Mesendoderm (in vitro differentiated cells): ENCODE measurements around the gene TENM4.

ENCODE experiments used
- DNase-seq: peaks from one replicate; pipeline ENCODE4 v3.0.0; 2013
- H2AK5ac ChIP-seq: 2 replicates; pipeline ENCODE4 v1.6.1; 2013; ENCODE audit warnings: low read length, inconsistent platforms
- H2BK120ac ChIP-seq: 2 replicates; pipeline ENCODE4 v1.6.1; 2013; ENCODE audit warnings: low read depth, mild to moderate bottlenecking, low read length, moderate library complexity, mixed read lengths
- H2BK15ac ChIP-seq: replicated peaks from 2 replicates; pipeline ENCODE4 v1.6.1; 2013; ENCODE audit warnings: low read depth, mild to moderate bottlenecking, moderate library complexity
- H2BK5ac ChIP-seq: 2 replicates; pipeline ENCODE4 v1.6.1; 2013; ENCODE audit warnings: low read length, inconsistent platforms
- H3K18ac ChIP-seq: 2 replicates; pipeline ENCODE4 v1.6.1; 2013; ENCODE audit warnings: mild to moderate bottlenecking, low read length, mixed read lengths
- H3K23ac ChIP-seq: one replicate; pipeline ENCODE4 v1.6.1; 2013; ENCODE audit warnings: low read length
- H3K27ac ChIP-seq: 2 replicates; pipeline ENCODE4 v1.5.1; 2013; ENCODE audit warnings: low read depth, mild to moderate bottlenecking, inconsistent platforms, low read length, moderate library complexity
- H3K27me3 ChIP-seq: 2 replicates; pipeline ENCODE4 v1.6.1; 2013; ENCODE audit warnings: low read length, control low read depth, mild to moderate bottlenecking, inconsistent platforms; ENCODE audit not compliant: insufficient read depth, poor library complexity
- H3K36me3 ChIP-seq: 2 replicates; pipeline ENCODE4 v1.6.1; 2013; ENCODE audit warnings: low read length, inconsistent platforms; ENCODE audit not compliant: control insufficient read depth, insufficient read depth
- H3K4ac ChIP-seq: one replicate; pipeline ENCODE4 v1.6.1; 2013; ENCODE audit warnings: low read depth, mild to moderate bottlenecking, low read length, moderate library complexity
- H3K4me1 ChIP-seq: 2 replicates; pipeline ENCODE4 v1.6.1; 2013; ENCODE audit warnings: low read depth, low read length, inconsistent platforms; ENCODE audit not compliant: control insufficient read depth
- H3K4me2 ChIP-seq: 2 replicates; pipeline ENCODE4 v1.6.1; 2013; ENCODE audit warnings: low read length
- H3K4me3 ChIP-seq: 2 replicates; pipeline ENCODE4 v1.5.1; 2013; ENCODE audit warnings: mild to moderate bottlenecking, low read length
- H3K56ac ChIP-seq: one replicate; pipeline ENCODE4 v1.6.1; 2013; ENCODE audit warnings: low read length
- H3K79me1 ChIP-seq: 2 replicates; pipeline ENCODE4 v1.6.1; 2013; ENCODE audit warnings: low read length, inconsistent platforms
- H3K79me2 ChIP-seq: 2 replicates; pipeline ENCODE4 v1.6.1; 2013; ENCODE audit warnings: mild to moderate bottlenecking, low read length; ENCODE audit not compliant: control insufficient read depth, insufficient read depth
- H3K9ac ChIP-seq: 2 replicates; pipeline ENCODE4 v1.6.1; 2013; ENCODE audit warnings: low read length, inconsistent platforms
- H4K5ac ChIP-seq: one replicate; pipeline ENCODE4 v1.6.1; 2013; ENCODE audit warnings: low read length
- H4K8ac ChIP-seq: one replicate; pipeline ENCODE4 v1.6.1; 2013; ENCODE audit warnings: low read depth, mild to moderate bottlenecking, control low read depth, low read length, moderate library complexity
- WGBS: extraction: QIAGEN DNeasy Blood & Tissue Kit; methylation state at CpG from one replicate; pipeline ENCODE4 v1.1.7; 2013; ENCODE audit warnings: low lambda C conversion rate, missing lambda C conversion rate; ENCODE audit not compliant: insufficient coverage; ENCODE audit errors: extremely low coverage; 5-methylcytosine and 5-hydroxymethylcytosine counted together

TENM4 gene

DNA sequence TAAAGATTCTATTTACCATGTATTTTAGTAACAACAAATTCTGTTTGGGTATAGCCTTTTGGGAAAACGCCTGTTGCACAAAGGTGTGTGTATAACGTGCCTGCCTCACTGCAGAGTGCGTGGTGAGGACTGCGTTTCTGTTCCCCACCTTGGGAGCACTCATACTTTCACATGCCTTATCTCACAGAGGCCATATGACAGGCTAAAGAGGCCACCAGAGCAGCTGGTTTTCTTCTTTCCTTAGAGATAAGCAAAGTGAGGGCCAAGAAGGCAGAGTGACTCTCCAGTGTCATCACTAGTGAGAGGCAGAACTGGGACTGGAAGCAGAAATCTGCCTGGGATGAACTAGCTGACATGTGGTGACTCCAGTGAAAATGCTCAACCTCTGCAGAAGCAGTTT, 497.0 kb downstream of the TENM4 start:
- Histone ChIP-seq H2AK5ac (no peak overlapping the region), H2BK120ac (no peak overlapping the region), H3K4me3 (no peak overlapping the region), H3K4me1 (peaks cover 15% of the 10 kb centered on the region), H3K79me1 (no peaks in the 10 kb centered on the region), H4K8ac (no peak overlapping the region), H3K27me3 (no peaks in the 10 kb centered on the region), H3K36me3 (no peaks in the 10 kb centered on the region), H3K27ac (no peak overlapping the region), H3K18ac (no peak overlapping the region), H2BK15ac (no peak overlapping the region), H3K79me2 (no peaks in the 10 kb centered on the region), H3K9ac (no peak overlapping the region), H4K5ac (no peak overlapping the region), H2BK5ac (no peak overlapping the region), H3K4me2 (no peak overlapping the region), H3K56ac (no peak overlapping the region), H3K4ac (no peak overlapping the region), H3K23ac (no peak overlapping the region)
- peak; percentile 67 for DNase-seq
- no CpG with 5 or more reads among the region's 4 CpGs for WGBS

DNA sequence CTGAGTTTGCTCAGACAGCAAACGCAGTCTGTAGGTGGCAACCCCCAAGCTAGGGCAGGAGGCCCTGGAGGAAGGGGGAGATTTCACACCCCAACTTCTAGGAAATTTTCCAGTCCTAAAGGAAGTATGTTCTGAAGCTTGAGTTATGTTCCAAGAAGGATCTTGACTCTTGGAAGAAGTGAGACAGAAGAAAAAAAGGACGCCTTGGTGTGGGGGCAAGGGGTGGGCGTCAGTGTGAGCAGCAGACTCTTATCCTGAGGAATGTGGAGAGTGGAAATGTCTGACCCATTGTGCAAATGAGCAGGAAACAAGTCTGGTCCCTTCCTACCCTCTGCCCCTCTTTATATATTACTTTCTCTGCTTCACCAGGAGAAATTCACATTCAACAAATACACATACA, 497.7 kb downstream of the TENM4 start:
- Histone ChIP-seq H3K36me3 (no peaks in the 10 kb centered on the region), H3K23ac (no peak overlapping the region), H3K18ac (peak overlapping the region; percentile 61), H3K56ac (no peak overlapping the region), H3K4me2 (no peak overlapping the region), H2AK5ac (no peak overlapping the region), H3K4me1 (peaks cover 19% of the 10 kb centered on the region), H4K5ac (no peak overlapping the region), H4K8ac (no peak overlapping the region), H3K27ac (no peak overlapping the region), H3K9ac (no peak overlapping the region), H2BK120ac (no peak overlapping the region), H2BK15ac (no peak overlapping the region), H3K4me3 (no peak overlapping the region), H3K27me3 (no peaks in the 10 kb centered on the region), H3K4ac (no peak overlapping the region), H3K79me2 (no peaks in the 10 kb centered on the region), H3K79me1 (no peaks in the 10 kb centered on the region), H2BK5ac (no peak overlapping the region)
- no CpG with 5 or more reads among the region's 3 CpGs for WGBS
- no peak for DNase-seq

DNA sequence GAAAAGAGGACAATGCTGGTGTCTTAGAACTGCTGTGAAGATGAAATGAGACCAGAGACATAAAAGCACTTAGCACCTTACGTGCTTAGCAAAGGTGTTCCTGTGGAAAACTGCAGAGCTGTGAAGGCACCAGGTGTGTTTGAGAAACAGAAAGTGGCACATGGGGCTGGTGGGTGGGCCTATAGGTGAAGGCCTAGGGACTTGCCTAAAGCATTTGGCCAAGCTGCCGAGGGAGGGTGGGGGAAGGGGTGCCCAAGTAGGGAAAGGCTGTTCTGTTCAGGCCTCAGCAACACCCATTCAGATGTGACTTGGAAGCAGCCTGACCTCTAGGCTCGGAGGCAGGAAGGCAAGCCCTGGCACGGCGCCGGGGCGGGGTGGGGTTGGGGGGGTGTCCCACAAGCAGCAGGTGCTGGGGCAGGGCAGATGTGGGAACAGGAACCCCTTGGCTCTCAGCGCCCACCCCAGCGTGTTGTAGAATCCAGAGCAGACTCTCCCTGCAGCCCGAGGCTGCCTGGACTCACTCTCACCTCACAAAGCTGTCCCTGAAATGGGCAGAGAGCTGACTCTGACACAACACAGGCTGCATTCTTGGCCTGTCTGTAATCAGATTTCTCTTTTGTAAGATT, 499.5 kb downstream of the TENM4 start:
- H3K4me1 ChIP-seq = peaks cover 19% of the 10 kb centered on the region
- H2BK120ac ChIP-seq = no peak overlapping the region
- no peaks in the 10 kb centered on the region for H3K27me3 ChIP-seq
- H3K79me2 ChIP-seq = no peaks in the 10 kb centered on the region
- WGBS = no CpG with 5 or more reads among the region's 10 CpGs
- H3K9ac ChIP-seq = no peak overlapping the region
- no peak overlapping the region for H2BK5ac ChIP-seq
- no peak overlapping the region for H3K27ac ChIP-seq
- H2AK5ac ChIP-seq = no peak overlapping the region
- H3K56ac ChIP-seq = no peak overlapping the region
- peak overlapping the region; percentile 44 for H3K18ac ChIP-seq
- H3K4me3 ChIP-seq = no peak overlapping the region
- no peaks in the 10 kb centered on the region for H3K36me3 ChIP-seq
- H3K4me2 ChIP-seq = no peak overlapping the region
- no peak overlapping the region for H2BK15ac ChIP-seq
- no peak overlapping the region for H4K8ac ChIP-seq
- no peaks in the 10 kb centered on the region for H3K79me1 ChIP-seq
- no peak overlapping the region for H4K5ac ChIP-seq
- H3K23ac ChIP-seq = no peak overlapping the region
- no peak overlapping the region for H3K4ac ChIP-seq
- DNase-seq = no peak

DNA sequence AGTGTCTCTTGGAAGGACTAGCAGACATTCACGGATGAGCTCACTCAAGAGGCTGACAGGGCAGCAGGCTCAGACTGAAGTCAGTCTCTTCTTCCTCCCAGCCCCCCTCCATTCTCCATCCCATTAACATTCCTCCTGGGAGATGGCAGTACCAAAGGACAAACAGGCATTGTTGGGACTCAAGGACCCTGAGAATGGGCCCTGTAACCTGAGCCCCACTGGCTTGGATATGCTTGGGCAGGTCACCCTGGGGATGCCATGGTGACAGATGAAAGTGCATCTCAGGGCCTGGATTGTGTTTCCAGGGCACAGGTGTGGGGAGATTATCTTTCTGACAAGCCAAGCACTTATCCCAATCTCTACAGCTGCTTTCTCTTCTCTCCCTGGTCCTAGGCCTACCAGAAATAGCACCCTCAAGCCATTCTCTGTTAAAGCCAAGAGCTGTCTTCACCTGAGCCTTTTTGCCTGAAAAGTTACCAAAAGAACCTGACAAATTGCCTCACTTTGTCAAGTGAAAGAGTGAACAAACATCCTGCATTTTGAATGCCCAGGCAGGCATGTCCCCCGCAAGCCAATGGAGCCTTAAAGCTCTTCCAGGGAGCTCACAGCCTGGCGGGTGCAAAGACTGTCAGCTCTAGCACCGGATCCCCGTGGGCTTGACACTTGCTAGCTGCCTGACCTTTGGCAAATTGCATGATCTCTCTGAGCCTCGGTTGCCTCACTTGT, 500.2 kb downstream of the TENM4 start:
- Histone ChIP-seq H3K18ac (peak overlapping the region; percentile 44), H3K9ac (no peak overlapping the region), H2BK120ac (no peak overlapping the region), H3K4me3 (no peak overlapping the region), H3K4me1 (peaks cover 19% of the 10 kb centered on the region), H4K8ac (no peak overlapping the region), H2BK15ac (no peak overlapping the region), H2BK5ac (no peak overlapping the region), H3K27ac (peak overlapping the region; percentile 13), H3K23ac (no peak overlapping the region), H4K5ac (no peak overlapping the region), H2AK5ac (no peak overlapping the region), H3K4me2 (no peak overlapping the region), H3K36me3 (no peaks in the 10 kb centered on the region), H3K56ac (no peak overlapping the region), H3K79me1 (no peaks in the 10 kb centered on the region), H3K79me2 (no peaks in the 10 kb centered on the region), H3K27me3 (no peaks in the 10 kb centered on the region), H3K4ac (no peak overlapping the region)
- DNase-seq = peak; percentile 89
- no CpG with 5 or more reads among the region's 6 CpGs for WGBS

DNA sequence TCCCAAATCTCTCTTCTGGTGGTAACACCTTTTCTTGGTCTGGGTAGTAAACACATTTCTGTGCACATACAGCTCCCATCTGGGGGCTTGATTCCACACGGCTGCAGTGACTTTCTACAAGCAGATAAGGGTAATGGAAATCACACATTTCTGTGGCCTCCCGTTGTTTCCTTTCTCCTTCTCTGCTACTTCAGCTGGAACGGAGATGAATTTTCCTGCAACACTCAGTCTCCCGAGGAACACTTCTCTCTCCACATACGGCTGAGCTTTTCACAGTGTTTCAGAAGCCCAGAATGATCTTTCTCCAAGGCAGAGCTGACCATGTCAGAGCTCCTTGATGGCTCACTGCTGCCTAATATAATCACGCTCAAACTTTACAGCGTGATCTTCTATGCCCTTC, 501.9 kb downstream of the TENM4 start:
- no peaks in the 10 kb centered on the region for H3K36me3 ChIP-seq
- H3K27me3 ChIP-seq = no peaks in the 10 kb centered on the region
- H2AK5ac ChIP-seq = no peak overlapping the region
- no peak overlapping the region for H3K4me2 ChIP-seq
- no peaks in the 10 kb centered on the region for H3K79me2 ChIP-seq
- no peak overlapping the region for H2BK15ac ChIP-seq
- no CpG with 5 or more reads among the region's 7 CpGs for whole genome bisulfite sequencing
- H2BK120ac ChIP-seq = no peak overlapping the region
- H3K79me1 ChIP-seq = no peaks in the 10 kb centered on the region
- H3K4me3 ChIP-seq = no peak overlapping the region
- no peak overlapping the region for H2BK5ac ChIP-seq
- no peak overlapping the region for H3K23ac ChIP-seq
- no peak overlapping the region for H4K8ac ChIP-seq
- peak; percentile 64 for DNase-seq
- H3K4me1 ChIP-seq = peaks cover 16% of the 10 kb centered on the region
- no peak overlapping the region for H3K4ac ChIP-seq
- no peak overlapping the region for H3K18ac ChIP-seq
- H3K27ac ChIP-seq = no peak overlapping the region
- H4K5ac ChIP-seq = no peak overlapping the region
- peak overlapping the region; percentile 65 for H3K56ac ChIP-seq
- H3K9ac ChIP-seq = no peak overlapping the region
